ENCODE measurements around the gene GALT. TPM values are rescaled to one million over a fixed set of nuclear protein-coding genes. Genes with fewer than 3 reads are reported as not detected.

GALT gene
- total RNA-seq, 1 donor from 2014 or later = 53.8 TPM

- DNase-seq = no peak
- intact Hi-C loops (cut with DNase I) = no loop called here
- ATAC-seq (ENCODE audit: poor library complexity) = no peak
Measured at GRCh38 chr9:34691936-34692315, 45.5 kb downstream of the GALT start.

GRCh38 chr9:34693560-34693959 is 47.1 kb downstream of the GALT start:
- DNase-seq (no peak), ATAC-seq (ENCODE audit: poor library complexity) (no peak)
- intact Hi-C loops (cut with DNase I) = no loop called here

GRCh38 chr9:34694811-34695210 is 48.3 kb downstream of the GALT start:
- ATAC-seq (ENCODE audit: poor library complexity) = no peak
- no peak for DNase-seq
- intact Hi-C loops (cut with DNase I) = no loop called here

Other genes starting within 250 kb of the GALT start
- 20.6 TPM for gene FAM219A, start 188.1 kb upstream of the GALT start, total RNA-seq
- not detected for gene DNAI1, start 187.9 kb upstream of the GALT start, total RNA-seq
- gene ENHO, start 123.7 kb upstream of the GALT start, total RNA-seq = 0.48 TPM
- 7.8 TPM for gene CNTFR, start 57.0 kb upstream of the GALT start, total RNA-seq
- gene RPP25L, start 34.6 kb upstream of the GALT start, total RNA-seq = 43.4 TPM
- gene DCTN3, start 26.2 kb upstream of the GALT start, total RNA-seq = 129 TPM
- gene ARID3C, start 17.6 kb upstream of the GALT start, total RNA-seq = not detected
- 22.2 TPM for gene SIGMAR1, start 8.9 kb upstream of the GALT start, total RNA-seq
- gene IL11RA, start 5.5 kb downstream of the GALT start, total RNA-seq = 48.8 TPM
- gene CCL27, start 16.0 kb downstream of the GALT start, total RNA-seq = not detected
- 0.70 TPM for gene CCL19, start 44.6 kb downstream of the GALT start, total RNA-seq
- 4.9 TPM for gene CCL21, start 63.5 kb downstream of the GALT start, total RNA-seq

Measured in Right ventricle myocardium superior (tissue), 1 donor.